ENCODE measurements around the gene AREL1.
A peak's percentile ranks its signal among the peaks of the same experiment; 100 is the strongest.

AREL1 gene

GRCh38 chr14:74655599-74656395 lies 57.1 kb downstream of the AREL1 start:
- no peak for DNase-seq

GRCh38 chr14:74654931-74655330 lies 57.9 kb downstream of the AREL1 start:
- DNase-seq: no peak

GRCh38 chr14:74653386-74654138 lies 59.3 kb downstream of the AREL1 start:
- DNase-seq: no peak

GRCh38 chr14:74652541-74652940 lies 60.3 kb downstream of the AREL1 start:
- DNase-seq: no peak

GRCh38 chr14:74650927-74651686 lies 61.8 kb downstream of the AREL1 start:
- DNase-seq: no peak

- DNase-seq: no peak
Measured at GRCh38 chr14:74649673-74650072, 63.2 kb downstream of the AREL1 start.

- no peak for DNase-seq
Measured at GRCh38 chr14:74649167-74649566, 63.7 kb downstream of the AREL1 start.

- no peak for DNase-seq
Measured at GRCh38 chr14:74648601-74649000, 64.3 kb downstream of the AREL1 start.

GRCh38 chr14:74647678-74648461 lies 65.0 kb downstream of the AREL1 start:
- DNase-seq: peak; percentile 79 to 84

GRCh38 chr14:74647061-74647677 lies 65.7 kb downstream of the AREL1 start:
- no peak for DNase-seq

- no peak for DNase-seq
Measured at GRCh38 chr14:74645756-74646470, 67.0 kb downstream of the AREL1 start.

- no peak for DNase-seq
Measured at GRCh38 chr14:74645244-74645643, 67.6 kb downstream of the AREL1 start.

- DNase-seq: no peak
Measured at GRCh38 chr14:74641601-74642391, 71.1 kb downstream of the AREL1 start.

- no peak for DNase-seq
Measured at GRCh38 chr14:74638966-74639365, 73.9 kb downstream of the AREL1 start.

- DNase-seq: no peak
Measured at GRCh38 chr14:74638066-74638465, 74.8 kb downstream of the AREL1 start.

GRCh38 chr14:74637178-74637550 lies 75.7 kb downstream of the AREL1 start:
- DNase-seq: no peak

GRCh38 chr14:74636424-74637177 lies 76.3 kb downstream of the AREL1 start:
- no peak for DNase-seq

GRCh38 chr14:74635847-74636246 lies 77.0 kb downstream of the AREL1 start:
- DNase-seq: no peak

GRCh38 chr14:74634964-74635363 lies 77.9 kb downstream of the AREL1 start:
- DNase-seq: peak; percentile 64 to 69

GRCh38 chr14:74634481-74634880 lies 78.4 kb downstream of the AREL1 start:
- no peak for DNase-seq

All from NCI-H187 (cell line).